Muscle of leg (tissue), 11 donors: ENCODE measurements around the gene EPGN. TPM values are rescaled to one million over a fixed set of nuclear protein-coding genes. Genes with fewer than 3 reads are reported as not detected.
"Not testable (repeated sequence)": the region's sequence is repeated elsewhere in the genome, so short reads cannot be mapped to it uniquely, and the experiment has no call there.

ENCODE experiments used
- DNase-seq: peaks from one replicate; pipeline ENCODE4 v3.0.0; 2013
- H3K27ac ChIP-seq: one replicate; pipeline ENCODE4 v1.5.1; 2013; ENCODE audit warnings: mild to moderate bottlenecking, low read length, control low read depth
- H3K27me3 ChIP-seq: one replicate; pipeline ENCODE4 v1.6.1; 2013; ENCODE audit warnings: low read length; ENCODE audit not compliant: control insufficient read depth, insufficient read depth
- H3K36me3 ChIP-seq: one replicate; pipeline ENCODE4 v1.6.1; 2013; ENCODE audit warnings: low read length; ENCODE audit not compliant: control insufficient read depth, insufficient read depth
- H3K4me1 ChIP-seq: one replicate; pipeline ENCODE4 v1.6.1; 2013; ENCODE audit warnings: low read length; ENCODE audit not compliant: control insufficient read depth, insufficient read depth
- H3K4me3 ChIP-seq: one replicate; pipeline ENCODE4 v1.5.1; 2013; ENCODE audit warnings: low read length, control low read depth
- H3K9me3 ChIP-seq: replicated peaks from 2 replicates; pipeline ENCODE4 v1.6.1; 2013; ENCODE audit warnings: low read depth, low read length; ENCODE audit not compliant: control insufficient read depth
- WGBS: methylation state at CpG from one replicate; pipeline ENCODE4 v1.1.5; 2013; ENCODE audit warnings: missing lambda C conversion rate; ENCODE audit not compliant: insufficient coverage; 5-methylcytosine and 5-hydroxymethylcytosine counted together
- polyA plus RNA-seq, 8 donors: library from polyadenylated mRNA; unstranded; fragments of 120-200 nt; gene quantifications; one replicate each; pipeline versions ENCODE4 v1.2.1 to v1.2.3, GENCODE V29; 2013; ENCODE audit warnings: inconsistent platforms in 1 of 8, low replicate concordance in 1 of 8; ENCODE audit not compliant: insufficient read length in 8 of 8, insufficient read depth in 1 of 8
- total RNA-seq: library from RNA; stranded (reverse); fragments of 120-200 nt; gene quantifications from one replicate; pipeline ENCODE4 v1.2.4, GENCODE V29; 2013

EPGN gene
- total and polyA plus RNA-seq, 9 donors = 0.17 to 2.7 (median 0.25) TPM; not detected in 3

- H3K36me3 ChIP-seq = no peaks in the 10 kb centered on the region
- WGBS = 78% methylated on average over 7 of the region's 7 CpGs
- no peak overlapping the region for H3K27ac ChIP-seq
- no peaks in the 10 kb centered on the region for H3K9me3 ChIP-seq
- H3K4me3 ChIP-seq = no peak overlapping the region
- DNase-seq = no peak
- H3K27me3 ChIP-seq = no peaks in the 10 kb centered on the region
- no peaks in the 10 kb centered on the region for H3K4me1 ChIP-seq
Measured at GRCh38 chr4:74334636-74335035, 26.4 kb downstream of the EPGN start.

- H3K4me1 ChIP-seq = no peaks in the 10 kb centered on the region
- H3K4me3 ChIP-seq = no peak overlapping the region
- H3K9me3 ChIP-seq = no peaks in the 10 kb centered on the region
- H3K27me3 ChIP-seq = no peaks in the 10 kb centered on the region
- 83% methylated on average over 4 of the region's 5 CpGs for whole genome bisulfite sequencing
- no peak for DNase-seq
- H3K36me3 ChIP-seq = no peaks in the 10 kb centered on the region
- H3K27ac ChIP-seq = no peak overlapping the region
Measured at GRCh38 chr4:74335341-74336021, 27.2 kb downstream of the EPGN start.

GRCh38 chr4:74338792-74339333 lies 30.6 kb downstream of the EPGN start:
- H3K36me3 ChIP-seq = no peaks in the 10 kb centered on the region
- no peaks in the 10 kb centered on the region for H3K9me3 ChIP-seq
- no peak for DNase-seq
- WGBS = no CpG with 5 or more reads among the region's 4 CpGs
- no peak overlapping the region for H3K4me3 ChIP-seq
- no peaks in the 10 kb centered on the region for H3K4me1 ChIP-seq
- H3K27me3 ChIP-seq = no peaks in the 10 kb centered on the region
- H3K27ac ChIP-seq = no peak overlapping the region

- no peaks in the 10 kb centered on the region for H3K27me3 ChIP-seq
- no peak overlapping the region for H3K4me3 ChIP-seq
- no peak for DNase-seq
- H3K27ac ChIP-seq = no peak overlapping the region
- no peaks in the 10 kb centered on the region for H3K4me1 ChIP-seq
- no peaks in the 10 kb centered on the region for H3K36me3 ChIP-seq
- peaks cover 5% of the 10 kb centered on the region for H3K9me3 ChIP-seq
Measured at GRCh38 chr4:74339501-74339900, 31.2 kb downstream of the EPGN start.

GRCh38 chr4:74340421-74340820 lies 32.2 kb downstream of the EPGN start:
- not testable (repeated sequence) for H3K4me1 ChIP-seq, H3K27ac ChIP-seq, H3K27me3 ChIP-seq, H3K9me3 ChIP-seq, H3K36me3 ChIP-seq, DNase-seq, H3K4me3 ChIP-seq

- H3K4me1 ChIP-seq = no peaks in the 10 kb centered on the region
- WGBS = no CpG with 5 or more reads among the region's 1 CpG
- no peaks in the 10 kb centered on the region for H3K36me3 ChIP-seq
- no peak overlapping the region for H3K4me3 ChIP-seq
- DNase-seq = no peak
- peaks cover 5% of the 10 kb centered on the region for H3K9me3 ChIP-seq
- H3K27me3 ChIP-seq = no peaks in the 10 kb centered on the region
- no peak overlapping the region for H3K27ac ChIP-seq
Measured at GRCh38 chr4:74344031-74344430, 35.8 kb downstream of the EPGN start.

- no peaks in the 10 kb centered on the region for H3K9me3 ChIP-seq
- WGBS = no CpG with 5 or more reads among the region's 4 CpGs
- H3K4me3 ChIP-seq = no peak overlapping the region
- no peak for DNase-seq
- no peaks in the 10 kb centered on the region for H3K4me1 ChIP-seq
- no peaks in the 10 kb centered on the region for H3K27me3 ChIP-seq
- no peak overlapping the region for H3K27ac ChIP-seq
- H3K36me3 ChIP-seq = no peaks in the 10 kb centered on the region
Measured at GRCh38 chr4:74353858-74354257, 45.6 kb downstream of the EPGN start.

GRCh38 chr4:74357965-74358364 lies 49.7 kb downstream of the EPGN start:
- Histone ChIP-seq H3K4me1 (no peaks in the 10 kb centered on the region), H3K9me3 (no peaks in the 10 kb centered on the region), H3K4me3 (no peak overlapping the region), H3K27me3 (no peaks in the 10 kb centered on the region), H3K36me3 (no peaks in the 10 kb centered on the region), H3K27ac (no peak overlapping the region)
- WGBS = no CpG with 5 or more reads among the region's 1 CpG
- no peak for DNase-seq

GRCh38 chr4:74361671-74362070 lies 53.4 kb downstream of the EPGN start:
- Histone ChIP-seq H3K27ac (no peak overlapping the region), H3K27me3 (peaks cover 13% of the 10 kb centered on the region), H3K4me1 (peaks cover 5% of the 10 kb centered on the region), H3K36me3 (no peaks in the 10 kb centered on the region), H3K4me3 (no peak overlapping the region), H3K9me3 (no peaks in the 10 kb centered on the region)
- DNase-seq = no peak
- 100% methylated on average over 1 of the region's 4 CpGs for WGBS

GRCh38 chr4:74362347-74362746 lies 54.1 kb downstream of the EPGN start:
- no peak overlapping the region for H3K27ac ChIP-seq
- no peak overlapping the region for H3K4me3 ChIP-seq
- H3K36me3 ChIP-seq = no peaks in the 10 kb centered on the region
- DNase-seq = no peak
- no CpG with 5 or more reads among the region's 3 CpGs for WGBS
- H3K9me3 ChIP-seq = no peaks in the 10 kb centered on the region
- H3K27me3 ChIP-seq = peaks cover 13% of the 10 kb centered on the region
- H3K4me1 ChIP-seq = peaks cover 5% of the 10 kb centered on the region

GRCh38 chr4:74364256-74364651 lies 56.0 kb downstream of the EPGN start:
- H3K4me3 ChIP-seq = no peak overlapping the region
- no peak overlapping the region for H3K27ac ChIP-seq
- WGBS = 19% methylated on average over 6 of the region's 8 CpGs
- no peak for DNase-seq
- peaks cover 5% of the 10 kb centered on the region for H3K4me1 ChIP-seq
- H3K36me3 ChIP-seq = no peaks in the 10 kb centered on the region
- H3K27me3 ChIP-seq = peaks cover 13% of the 10 kb centered on the region
- H3K9me3 ChIP-seq = no peaks in the 10 kb centered on the region
